IPS-20b (cell line): ENCODE results near the gene FOXO6.

Experiments
- H3K27ac ChIP-seq: one replicate; pipeline ENCODE4 v1.5.1; 2013; ENCODE audit warnings: low read length
- H3K27me3 ChIP-seq: 2 replicates; pipeline ENCODE4 v1.6.1; 2013; ENCODE audit warnings: mild to moderate bottlenecking, low read length, inconsistent platforms; ENCODE audit not compliant: insufficient read depth
- H3K36me3 ChIP-seq: 2 replicates; pipeline ENCODE4 v1.6.1; 2013; ENCODE audit warnings: low read depth, mild to moderate bottlenecking, inconsistent platforms, low read length, moderate library complexity; ENCODE audit not compliant: insufficient read depth
- H3K4me1 ChIP-seq: 2 replicates; pipeline ENCODE4 v1.6.1; 2013; ENCODE audit warnings: mild to moderate bottlenecking, control low read depth, inconsistent platforms, low read length, moderate library complexity; ENCODE audit not compliant: insufficient read depth
- H3K4me3 ChIP-seq: 2 replicates; pipeline ENCODE4 v1.5.1; 2013; ENCODE audit warnings: mild to moderate bottlenecking, low read length, inconsistent platforms
- H3K9ac ChIP-seq: 2 replicates; pipeline ENCODE4 v1.6.1; 2013; ENCODE audit warnings: low read depth, mild to moderate bottlenecking, inconsistent platforms, low read length, moderate library complexity
- H3K9me3 ChIP-seq: 2 replicates; pipeline ENCODE4 v1.6.1; 2013; ENCODE audit warnings: mild to moderate bottlenecking, low read depth, low read length, inconsistent platforms; ENCODE audit not compliant: insufficient read depth

The FOXO6 gene

DNA sequence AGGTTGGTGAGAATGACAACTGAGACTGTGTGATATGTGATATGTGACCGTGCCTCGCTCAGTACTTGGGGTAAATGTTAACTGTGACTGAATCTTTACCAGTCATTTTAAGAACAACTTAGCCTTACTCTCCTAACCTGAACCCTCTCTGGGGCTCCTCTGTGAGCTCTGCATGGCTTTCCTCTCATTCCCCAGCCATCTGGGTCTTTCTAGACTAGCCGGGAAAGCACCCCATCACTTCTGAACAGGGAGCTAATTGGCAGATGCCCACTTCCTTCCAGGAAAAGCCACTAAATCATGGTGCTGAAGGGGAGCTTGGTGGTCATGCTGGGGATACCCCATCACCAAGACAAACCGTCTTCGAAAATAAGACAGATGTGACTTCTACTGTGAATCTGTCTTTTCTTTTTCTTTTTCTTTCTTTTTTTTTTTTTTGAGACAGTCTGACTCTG is 16.5 kb upstream of the FOXO6 start:
- Histone ChIP-seq H3K9ac (no peak overlapping the region), H3K9me3 (no peaks in the 10 kb centered on the region), H3K27me3 (peaks cover 42% of the 10 kb centered on the region; the same call in 1 of the 2 replicates), H3K4me1 (no peaks in the 10 kb centered on the region), H3K4me3 (no peak overlapping the region), H3K36me3 (no peaks in the 10 kb centered on the region), H3K27ac (no peak overlapping the region)

DNA sequence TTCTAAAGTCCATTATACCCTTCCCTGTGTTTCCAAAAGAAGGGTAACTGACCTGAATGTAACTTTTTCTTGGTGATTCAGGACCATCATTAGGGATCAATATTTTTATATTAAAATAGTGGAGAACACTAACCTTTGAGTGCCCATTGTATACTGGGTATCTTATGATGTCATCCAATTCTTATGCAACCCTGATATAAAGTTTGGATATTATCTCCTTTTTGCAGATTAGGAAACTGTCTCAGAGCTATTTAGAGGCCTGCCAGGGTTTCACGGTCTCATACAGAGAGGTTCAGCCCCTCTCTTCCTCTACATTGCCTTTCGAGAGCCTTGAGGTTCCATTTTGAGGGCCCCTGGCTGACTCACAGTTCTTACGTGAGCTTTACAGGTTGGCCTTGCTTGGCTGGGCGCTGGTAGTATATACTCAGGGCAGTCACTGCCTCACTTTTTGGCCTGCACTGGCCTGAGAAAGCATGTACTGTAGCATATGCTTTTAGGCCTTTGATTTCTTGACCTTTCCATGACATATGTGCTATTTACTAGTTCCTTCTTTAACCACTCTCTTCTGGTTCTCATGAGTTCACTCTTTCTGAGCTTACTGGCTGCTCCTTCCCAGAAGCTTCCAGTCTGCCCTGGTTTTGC is 15.7 kb upstream of the FOXO6 start:
- H3K4me3 ChIP-seq, result no peak overlapping the region
- H3K27ac ChIP-seq, result no peak overlapping the region
- peaks cover 36% of the 10 kb centered on the region; the same call in 1 of the 2 replicates for H3K27me3 ChIP-seq
- no peaks in the 10 kb centered on the region for H3K4me1 ChIP-seq
- H3K9ac ChIP-seq, result no peak overlapping the region
- no peaks in the 10 kb centered on the region for H3K9me3 ChIP-seq
- no peaks in the 10 kb centered on the region for H3K36me3 ChIP-seq

DNA sequence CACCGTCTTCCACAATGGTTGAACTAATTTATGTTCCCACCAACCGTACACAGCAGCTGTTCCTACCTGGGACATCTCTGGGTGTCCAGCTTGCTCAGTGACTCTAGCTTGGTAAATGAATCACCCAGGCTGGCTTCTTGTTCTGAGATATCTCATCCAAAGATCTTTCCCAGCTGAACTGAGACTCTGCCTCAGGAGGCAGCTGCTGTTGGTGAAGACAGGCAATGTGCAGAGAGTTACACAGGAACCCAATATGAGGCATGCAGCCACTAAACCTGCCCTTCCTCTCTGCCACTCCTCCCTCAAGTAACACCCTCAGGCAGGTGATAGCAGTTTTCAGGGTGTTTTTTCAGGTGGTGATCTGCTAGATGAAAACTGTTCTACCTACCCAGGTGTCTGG is 14.0 kb upstream of the FOXO6 start:
- Histone ChIP-seq H3K9me3 (no peaks in the 10 kb centered on the region), H3K4me1 (no peaks in the 10 kb centered on the region), H3K27ac (no peak overlapping the region), H3K27me3 (peaks cover 35% of the 10 kb centered on the region; the same call in 1 of the 2 replicates), H3K9ac (no peak overlapping the region), H3K36me3 (no peaks in the 10 kb centered on the region), H3K4me3 (no peak overlapping the region)

DNA sequence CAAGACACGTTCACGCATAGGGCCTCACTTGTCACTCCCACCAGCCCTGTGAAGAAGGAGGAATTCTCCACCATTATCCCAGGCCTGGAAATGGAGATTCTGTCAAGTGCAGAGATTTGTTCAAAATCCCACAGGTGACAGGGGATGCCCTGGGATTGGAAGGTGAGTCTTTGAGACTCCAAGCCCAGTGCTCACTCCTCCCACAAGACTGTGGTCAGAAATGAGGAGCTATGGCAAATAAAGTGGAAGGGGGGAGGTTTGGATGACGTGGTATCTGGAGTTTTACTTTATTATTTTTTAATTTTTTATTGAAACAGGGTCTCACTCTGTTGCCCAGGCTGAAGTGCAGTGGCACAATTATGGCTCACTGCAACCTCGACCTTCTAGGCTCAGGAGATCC is 12.8 kb upstream of the FOXO6 start:
- no peaks in the 10 kb centered on the region for H3K4me1 ChIP-seq
- H3K27ac ChIP-seq, result no peak overlapping the region
- peaks cover 29% of the 10 kb centered on the region; the same call in 1 of the 2 replicates for H3K27me3 ChIP-seq
- H3K9ac ChIP-seq, result no peak overlapping the region
- no peaks in the 10 kb centered on the region for H3K9me3 ChIP-seq
- no peaks in the 10 kb centered on the region for H3K36me3 ChIP-seq
- no peak overlapping the region for H3K4me3 ChIP-seq

DNA sequence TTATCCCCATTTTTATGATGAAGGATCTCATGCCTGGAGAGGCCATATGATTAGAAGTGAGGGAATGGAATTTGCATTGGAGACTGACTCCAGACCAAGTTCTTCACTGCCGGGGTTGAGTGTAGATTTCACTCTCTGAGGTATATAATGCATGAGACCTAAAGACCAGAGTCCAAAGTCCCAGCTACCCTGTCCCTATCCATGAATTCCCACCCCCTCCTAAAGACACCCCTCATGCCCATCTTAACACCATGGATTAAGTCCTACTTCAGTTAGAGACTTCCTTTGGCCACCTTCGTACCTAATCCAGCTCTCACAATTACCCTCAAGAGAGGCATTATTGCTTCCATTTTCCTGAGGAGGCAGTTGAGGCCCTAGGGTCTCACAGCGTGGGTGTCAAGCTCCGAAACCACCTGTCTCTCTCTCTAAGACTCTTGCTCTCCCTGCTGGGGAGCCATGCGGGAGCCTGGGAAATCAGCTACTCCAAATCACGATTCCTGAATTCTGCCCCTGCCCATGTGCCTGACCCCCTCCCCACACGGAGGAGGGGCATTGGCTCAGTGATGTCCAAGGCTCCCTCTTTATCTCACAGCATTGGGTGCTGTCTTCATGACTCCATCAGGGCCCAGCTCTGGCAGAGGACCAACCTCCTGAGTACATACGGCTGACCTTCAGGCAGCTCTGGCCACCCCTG is 11.7 kb upstream of the FOXO6 start:
- no peak overlapping the region for H3K9ac ChIP-seq

DNA sequence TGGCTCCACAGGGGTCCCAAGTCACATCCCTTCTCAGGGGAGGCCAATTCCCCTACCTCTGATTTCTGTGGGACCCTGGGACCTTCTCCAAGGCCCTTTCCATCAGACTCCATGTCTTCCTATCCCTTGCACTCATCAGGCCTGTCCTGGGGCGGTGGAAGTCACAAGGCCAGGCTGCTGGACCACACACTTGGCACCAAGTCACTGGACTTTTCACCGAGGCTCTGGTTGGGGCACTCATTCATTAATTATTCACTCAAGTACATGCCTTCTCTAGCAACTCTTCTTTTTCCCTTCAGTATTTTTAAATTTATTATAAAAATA is 11.2 kb upstream of the FOXO6 start:
- Histone ChIP-seq H3K4me1 (no peaks in the 10 kb centered on the region), H3K27ac (no peak overlapping the region), H3K27me3 (peaks cover 14% of the 10 kb centered on the region; the same call in 1 of the 2 replicates), H3K36me3 (no peaks in the 10 kb centered on the region), H3K9me3 (no peaks in the 10 kb centered on the region), H3K9ac (no peak overlapping the region), H3K4me3 (no peak overlapping the region)

More for the DNA sequence above, 11.7 kb upstream of the FOXO6 start:
- Histone ChIP-seq H3K27ac (no peak overlapping the region), H3K4me1 (no peaks in the 10 kb centered on the region), H3K27me3 (peaks cover 18% of the 10 kb centered on the region; the same call in 1 of the 2 replicates), H3K4me3 (no peak overlapping the region), H3K36me3 (no peaks in the 10 kb centered on the region), H3K9me3 (no peaks in the 10 kb centered on the region)

DNA sequence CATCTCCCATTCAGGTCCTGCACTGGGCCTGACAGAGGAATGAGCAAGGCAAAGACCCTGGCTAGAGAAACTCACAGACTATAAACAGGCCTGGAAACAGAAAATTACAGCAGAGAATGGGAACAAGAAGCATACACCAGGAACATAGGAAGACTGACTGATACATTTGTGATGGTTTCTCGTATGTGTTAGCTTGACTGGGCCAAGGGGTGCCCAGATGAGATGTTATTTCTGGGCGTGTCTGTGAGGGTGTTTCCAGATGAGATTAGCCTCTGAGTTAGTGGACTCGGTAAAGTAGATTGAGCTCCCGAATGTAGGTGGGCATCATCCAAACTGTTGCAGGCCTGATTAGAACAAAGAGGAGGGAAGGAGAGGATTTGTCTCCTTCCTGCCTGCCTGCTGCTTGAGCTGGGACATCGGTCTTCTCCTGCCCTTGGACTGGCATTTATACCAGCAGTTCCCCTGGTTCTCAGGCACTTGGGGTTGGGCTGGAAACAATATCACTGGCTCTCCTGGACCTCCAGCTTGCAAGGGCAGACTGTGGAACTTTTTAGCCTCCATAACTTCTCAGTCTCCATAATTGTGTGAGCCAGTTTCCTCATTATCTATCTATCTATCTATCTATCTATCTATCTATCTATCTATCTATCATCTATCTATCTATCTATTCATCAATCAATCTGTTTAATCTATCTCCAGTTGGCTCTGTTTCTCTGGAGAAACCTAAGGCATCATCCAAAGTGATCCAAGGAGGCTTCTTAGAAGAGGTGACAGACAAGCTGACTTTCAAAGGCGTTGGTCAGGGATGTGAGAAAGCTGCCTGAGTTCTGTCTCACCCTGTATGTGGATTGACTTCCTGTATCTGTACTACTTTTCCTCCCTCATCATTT is 9.7 kb upstream of the FOXO6 start:
- Histone ChIP-seq H3K9me3 (no peaks in the 10 kb centered on the region), H3K27me3 (peaks cover 6% of the 10 kb centered on the region; the same call in 1 of the 2 replicates), H3K4me1 (no peaks in the 10 kb centered on the region), H3K36me3 (no peaks in the 10 kb centered on the region), H3K9ac (no peak overlapping the region), H3K4me3 (no peak overlapping the region), H3K27ac (no peak overlapping the region)

DNA sequence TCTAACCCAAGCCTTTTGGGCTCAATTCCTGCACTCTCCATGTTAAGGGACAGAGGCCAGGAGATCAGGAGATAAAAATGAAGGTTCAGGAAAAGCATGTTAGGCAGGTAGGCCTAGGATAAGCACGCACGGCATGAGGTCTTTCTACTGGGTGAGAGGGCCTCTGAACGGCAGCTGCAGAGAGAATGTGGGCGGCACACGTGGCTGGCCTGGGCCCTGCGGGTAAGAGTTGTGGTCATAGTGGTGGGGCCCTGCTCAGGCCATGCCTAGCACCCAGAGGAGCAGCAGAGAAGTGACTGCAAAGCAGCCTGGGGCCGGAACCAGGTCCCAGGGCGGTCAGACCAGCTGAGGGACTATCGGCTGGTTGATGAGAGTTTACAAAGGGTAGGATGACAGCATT is 7.5 kb upstream of the FOXO6 start:
- H3K9me3 ChIP-seq, result no peaks in the 10 kb centered on the region
- peaks cover 6% of the 10 kb centered on the region for H3K27me3 ChIP-seq
- no peak overlapping the region for H3K27ac ChIP-seq
- no peaks in the 10 kb centered on the region for H3K36me3 ChIP-seq
- H3K4me1 ChIP-seq, result no peaks in the 10 kb centered on the region; the same call in none of the 2 replicates
- no peak overlapping the region for H3K9ac ChIP-seq
- no peak overlapping the region for H3K4me3 ChIP-seq

DNA sequence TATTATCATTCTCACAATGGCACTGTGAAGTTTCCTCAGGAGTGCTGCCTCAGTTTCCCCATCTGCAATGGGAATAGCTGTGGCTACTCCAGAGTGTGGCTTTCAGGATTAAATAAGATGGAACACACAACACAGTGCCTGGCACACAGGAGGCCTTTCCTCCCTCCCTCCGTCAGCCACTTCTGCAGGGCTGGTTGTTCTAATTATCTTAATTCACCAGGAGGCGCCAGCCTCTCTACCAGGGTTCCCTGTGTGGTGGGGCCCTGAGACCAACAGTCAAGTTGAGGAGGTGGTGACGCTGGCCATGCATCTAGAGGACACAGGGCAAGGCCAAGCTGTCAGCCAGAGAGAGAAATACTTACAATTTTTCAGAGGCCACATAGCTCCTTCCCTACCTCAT is 6.3 kb upstream of the FOXO6 start:
- Histone ChIP-seq H3K9ac (no peak overlapping the region), H3K27me3 (peaks cover 14% of the 10 kb centered on the region), H3K9me3 (no peaks in the 10 kb centered on the region), H3K36me3 (no peaks in the 10 kb centered on the region), H3K4me1 (no peaks in the 10 kb centered on the region; the same call in none of the 2 replicates), H3K4me3 (no peak overlapping the region), H3K27ac (no peak overlapping the region)

DNA sequence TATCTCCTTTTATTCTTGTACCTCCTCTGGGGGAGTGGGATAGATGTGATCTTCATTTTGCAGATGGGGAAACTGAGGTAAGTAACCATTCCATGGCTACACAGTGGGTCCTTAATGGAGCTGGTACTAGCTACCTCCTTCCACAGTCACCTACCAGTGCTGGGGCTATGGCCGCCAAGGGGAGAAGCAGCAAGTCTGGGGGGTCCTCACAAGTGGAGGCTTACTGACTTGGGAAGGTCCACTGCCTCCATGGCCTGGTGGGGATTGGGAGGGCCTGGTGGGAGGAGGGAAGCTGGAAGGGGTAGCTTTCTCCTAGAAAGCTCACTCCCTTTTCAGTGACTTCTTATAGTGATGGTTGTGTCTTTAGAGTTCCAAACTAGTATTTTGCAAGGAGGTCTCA is 5.9 kb upstream of the FOXO6 start:
- Histone ChIP-seq H3K27me3 (peaks cover 18% of the 10 kb centered on the region), H3K4me1 (peaks cover 1% of the 10 kb centered on the region), H3K27ac (no peak overlapping the region), H3K36me3 (no peaks in the 10 kb centered on the region), H3K9me3 (no peaks in the 10 kb centered on the region), H3K9ac (no peak overlapping the region), H3K4me3 (no peak overlapping the region)

DNA sequence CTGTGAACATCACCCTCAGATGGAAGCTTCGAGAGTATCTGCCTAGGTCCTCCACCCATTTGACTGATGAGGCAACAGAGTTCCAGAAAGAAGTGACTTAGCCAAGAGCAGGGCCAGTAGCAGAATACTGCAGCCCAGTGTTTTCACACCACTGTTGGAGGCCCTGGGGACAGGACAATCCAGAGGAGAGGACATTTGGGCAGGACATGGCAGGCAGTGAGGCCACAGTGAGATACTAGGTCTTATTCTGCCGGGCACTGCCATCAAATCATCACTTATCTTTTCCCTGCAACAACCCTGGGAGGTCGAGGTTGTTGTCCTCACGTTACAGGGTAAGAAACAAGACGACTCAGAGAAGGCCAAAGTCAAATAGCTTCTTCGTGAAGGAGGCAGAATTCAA is 5.5 kb upstream of the FOXO6 start:
- no peaks in the 10 kb centered on the region for H3K9me3 ChIP-seq
- H3K4me1 ChIP-seq, result peaks cover 5% of the 10 kb centered on the region
- H3K27ac ChIP-seq, result no peak overlapping the region
- no peaks in the 10 kb centered on the region for H3K36me3 ChIP-seq
- peaks cover 22% of the 10 kb centered on the region for H3K27me3 ChIP-seq
- no peak overlapping the region for H3K9ac ChIP-seq
- no peak overlapping the region for H3K4me3 ChIP-seq
